ENCODE results near the gene VPS8.

The VPS8 gene

GRCh38 chr3:185057829-185058228, 245.9 kb downstream of the VPS8 start:
- no peak for DNase-seq (ENCODE audit: low spot score)

- DNase-seq (ENCODE audit: low spot score) = no peak
Observed at GRCh38 chr3:185058796-185059195, 246.8 kb downstream of the VPS8 start.

- DNase-seq (ENCODE audit: low spot score) = no peak
Observed at GRCh38 chr3:185059766-185060165, 247.8 kb downstream of the VPS8 start.

GRCh38 chr3:185060655-185061054, 248.7 kb downstream of the VPS8 start:
- no peak for DNase-seq (ENCODE audit: low spot score)

GRCh38 chr3:185062191-185062590, 250.2 kb downstream of the VPS8 start:
- no peak for DNase-seq (ENCODE audit: low spot score)

- no peak for DNase-seq (ENCODE audit: low spot score)
Observed at GRCh38 chr3:185063431-185063830, 251.5 kb downstream of the VPS8 start.

- no peak for DNase-seq (ENCODE audit: low spot score)
Observed at GRCh38 chr3:185065059-185065458, 253.1 kb downstream of the VPS8 start.

- no peak for DNase-seq (ENCODE audit: low spot score)
Observed at GRCh38 chr3:185066251-185066650, 254.3 kb downstream of the VPS8 start.

GRCh38 chr3:185067173-185067572, 255.2 kb downstream of the VPS8 start:
- no peak for DNase-seq (ENCODE audit: low spot score)

- no peak for DNase-seq (ENCODE audit: low spot score)
Observed at GRCh38 chr3:185069037-185070030, 257.4 kb downstream of the VPS8 start.

- peak; percentile 57 for DNase-seq (ENCODE audit: low spot score)
Observed at GRCh38 chr3:185070491-185071286, 258.7 kb downstream of the VPS8 start.

- no peak for DNase-seq (ENCODE audit: low spot score)
Observed at GRCh38 chr3:185071287-185071800, 259.4 kb downstream of the VPS8 start.

GRCh38 chr3:185075547-185075946, 263.6 kb downstream of the VPS8 start:
- no peak for DNase-seq (ENCODE audit: low spot score)

GRCh38 chr3:185076219-185076618, 264.3 kb downstream of the VPS8 start:
- DNase-seq (ENCODE audit: low spot score) = no peak

- no peak for DNase-seq (ENCODE audit: low spot score)
Observed at GRCh38 chr3:185079625-185080024, 267.7 kb downstream of the VPS8 start.

GRCh38 chr3:185081521-185081920, 269.6 kb downstream of the VPS8 start:
- DNase-seq (ENCODE audit: low spot score) = no peak

- no peak for DNase-seq (ENCODE audit: low spot score)
Observed at GRCh38 chr3:185082149-185082548, 270.2 kb downstream of the VPS8 start.

GRCh38 chr3:185082829-185083228, 270.9 kb downstream of the VPS8 start:
- DNase-seq (ENCODE audit: low spot score) = no peak

GRCh38 chr3:185084402-185084801, 272.4 kb downstream of the VPS8 start:
- DNase-seq (ENCODE audit: low spot score) = no peak

- no peak for DNase-seq (ENCODE audit: low spot score)
Observed at GRCh38 chr3:185084901-185085300, 272.9 kb downstream of the VPS8 start.

- no peak for DNase-seq (ENCODE audit: low spot score)
Observed at GRCh38 chr3:185087419-185087818, 275.5 kb downstream of the VPS8 start.

GRCh38 chr3:185089343-185089742, 277.4 kb downstream of the VPS8 start:
- DNase-seq (ENCODE audit: low spot score) = no peak

GRCh38 chr3:185089751-185090150, 277.8 kb downstream of the VPS8 start:
- no peak for DNase-seq (ENCODE audit: low spot score)
